LNCAP (cell line): ENCODE results near the gene FBXO44.

Experiments used
- CTCF ChIP-seq: fragments of 450-650 bp; IDR thresholded peaks from 2 replicates; pipeline ENCODE4 v1.5.1; 2017; ENCODE audit warnings: mild to moderate bottlenecking

The FBXO44 gene

GRCh38 chr1:11670747-11671146, 16.1 kb downstream of the FBXO44 start:
- no peak for TF ChIP-seq CTCF

GRCh38 chr1:11671205-11671543, 16.5 kb downstream of the FBXO44 start:
- no peak for TF ChIP-seq CTCF

- no peak for TF ChIP-seq CTCF
These were observed 17.0 kb downstream of the FBXO44 start for GRCh38 chr1:11671544-11672286.

GRCh38 chr1:11673089-11673769, 18.6 kb downstream of the FBXO44 start:
- TF ChIP-seq CTCF, result no peak

- TF ChIP-seq CTCF, result no peak
These were observed 19.8 kb downstream of the FBXO44 start for GRCh38 chr1:11674488-11674887.

GRCh38 chr1:11675325-11675724, 20.6 kb downstream of the FBXO44 start:
- no peak for TF ChIP-seq CTCF

GRCh38 chr1:11676386-11677103, 21.9 kb downstream of the FBXO44 start:
- TF ChIP-seq CTCF, result no peak
